WTC11 (cell line): Measurements from ENCODE around the gene PRKD1. TPM values are rescaled to one million over a fixed set of nuclear protein-coding genes. Genes with fewer than 3 reads are reported as not detected.

Source experiments
- ATAC-seq: fragments of 200-7000 bp; cut with Tn5 transposase; 2 replicates; pipeline ENCODE4 v1.10.0; 2021; ENCODE audit warnings: mild to moderate bottlenecking, moderate library complexity
- CTCF ChIA-PET: fragments of 300-600 bp; sonication (Branson Sonifier 250); formaldehyde crosslinking; loops from one replicate; lab custom pipeline; 2021; ENCODE audit warnings: antibody characterized with exemption; lab: Charles Lee
- POLR2A ChIA-PET: fragments of 350-600 bp; sonication (Branson Sonifier 250); formaldehyde crosslinking; loops from one replicate; lab custom pipeline; 2021; ENCODE audit warnings: antibody characterized with exemption; lab: Charles Lee
- DNase-seq: peaks from one replicate; pipeline ENCODE4 v3.0.0; 2021; ENCODE audit warnings: low spot score
- H3K27ac Mint-ChIP-seq: 2 replicates; pipeline ENCODE4 v1.8.0; 2021; ENCODE audit warnings: mixed read lengths
- H3K27me3 Mint-ChIP-seq: 2 replicates; pipeline ENCODE4 v1.8.0; 2021; ENCODE audit warnings: low read depth, mild to moderate bottlenecking, moderate library complexity, mixed read lengths
- H3K36me3 Mint-ChIP-seq: 2 replicates; pipeline ENCODE4 v1.8.0; 2021; ENCODE audit warnings: mixed read lengths
- H3K4me1 Mint-ChIP-seq: 2 replicates; pipeline ENCODE4 v1.8.0; 2022; ENCODE audit warnings: mixed read lengths
- H3K4me3 Mint-ChIP-seq: 2 replicates; pipeline ENCODE4 v1.8.0; 2021; ENCODE audit warnings: mild to moderate bottlenecking, moderate library complexity, mixed read lengths
- H3K9me3 Mint-ChIP-seq: 2 replicates; pipeline ENCODE4 v1.8.0; 2021; ENCODE audit warnings: mixed read lengths
- ARID4B ChIP-seq: sonication (generic); formaldehyde crosslinking; IDR thresholded peaks from 2 replicates; pipeline ENCODE4 v1.8.0; 2023; ENCODE audit warnings: missing genetic modification reagents, mild to moderate bottlenecking, borderline replicate concordance
- CREB1 ChIP-seq: sonication (generic); formaldehyde crosslinking; IDR thresholded peaks from 2 replicates; pipeline ENCODE4 v1.8.0; 2023; ENCODE audit warnings: mild to moderate bottlenecking, missing genetic modification reagents
- FOXP1 ChIP-seq: sonication (generic); formaldehyde crosslinking; IDR thresholded peaks from 2 replicates; pipeline ENCODE4 v1.8.0; 2022; ENCODE audit warnings: missing genetic modification reagents, mild to moderate bottlenecking, moderate library complexity, borderline replicate concordance
- HMGA2 ChIP-seq: fragments of 250-450 bp; sonication (Bioruptor Pico); IDR thresholded peaks from 2 replicates; pipeline ENCODE4 v1.4.0; 2021; ENCODE audit warnings: mild to moderate bottlenecking, moderate library complexity
- KAT7 ChIP-seq: sonication (generic); formaldehyde crosslinking; IDR thresholded peaks from 2 replicates; pipeline ENCODE4 v1.8.1; 2023; ENCODE audit warnings: missing genetic modification reagents, mild to moderate bottlenecking, borderline replicate concordance
- MAX ChIP-seq: sonication (generic); formaldehyde crosslinking; IDR thresholded peaks from 2 replicates; pipeline ENCODE4 v1.8.0; 2022; ENCODE audit warnings: mild to moderate bottlenecking, missing genetic modification reagents
- MXD4 ChIP-seq: fragments of 250-450 bp; sonication (Bioruptor Pico); IDR thresholded peaks from 2 replicates; pipeline ENCODE4 v1.8.0; 2021; ENCODE audit warnings: mild to moderate bottlenecking, moderate library complexity, borderline replicate concordance
- NFE2L1 ChIP-seq: sonication (generic); formaldehyde crosslinking; IDR thresholded peaks from 2 replicates; pipeline ENCODE4 v1.8.1; 2023; ENCODE audit warnings: missing genetic modification reagents
- NR3C1 ChIP-seq: sonication (generic); formaldehyde crosslinking; conservative IDR thresholded peaks from 2 replicates; pipeline ENCODE4 v1.8.1; 2023; ENCODE audit warnings: low read depth, mild to moderate bottlenecking, missing genetic modification reagents
- OVOL2 ChIP-seq: fragments of 250-450 bp; sonication (Bioruptor Pico); IDR thresholded peaks from 2 replicates; pipeline ENCODE4 v1.9.0; 2021; ENCODE audit warnings: mild to moderate bottlenecking, borderline replicate concordance
- SOX15 ChIP-seq: fragments of 250-450 bp; sonication (Bioruptor Pico); IDR thresholded peaks from 2 replicates; pipeline ENCODE4 v1.9.0; 2021; ENCODE audit warnings: mild to moderate bottlenecking
- TEAD4 ChIP-seq: sonication (generic); formaldehyde crosslinking; IDR thresholded peaks from 2 replicates; pipeline ENCODE4 v1.8.0; 2022; ENCODE audit warnings: mild to moderate bottlenecking, missing genetic modification reagents
- ZNF121 ChIP-seq: sonication (generic); formaldehyde crosslinking; IDR thresholded peaks from 2 replicates; pipeline ENCODE4 v1.8.0; 2023; ENCODE audit warnings: missing genetic modification reagents
- ZNF317 ChIP-seq: sonication (generic); formaldehyde crosslinking; IDR thresholded peaks from 2 replicates; pipeline ENCODE4 v1.8.1; 2023; ENCODE audit warnings: low read depth, mild to moderate bottlenecking, moderate library complexity, missing genetic modification reagents, borderline replicate concordance
- total RNA-seq: library from RNA; stranded (reverse); gene quantifications from 3 replicates; pipeline ENCODE4 v1.2.3, GENCODE V29; 2021
- TF ChIP-seq, protein P1 (sequence below): sonication (generic); formaldehyde crosslinking; conservative IDR thresholded peaks from 2 replicates; pipeline ENCODE4 v1.8.1; 2022; ENCODE audit warnings: mild to moderate bottlenecking, missing genetic modification reagents
- TF ChIP-seq, protein P2 (sequence below): fragments of 250-450 bp; sonication (Bioruptor Pico); IDR thresholded peaks from 2 replicates; pipeline ENCODE4 v1.9.0; 2021; ENCODE audit warnings: mild to moderate bottlenecking
- TF ChIP-seq, protein P3 (sequence below): fragments of 250-450 bp; sonication (Bioruptor Pico); conservative IDR thresholded peaks from 2 replicates; pipeline ENCODE4 v1.9.0; 2021; ENCODE audit warnings: mild to moderate bottlenecking

Gene PRKD1
- total RNA-seq, 1 experiment from 2014 or later = 7.6 TPM

DNA sequence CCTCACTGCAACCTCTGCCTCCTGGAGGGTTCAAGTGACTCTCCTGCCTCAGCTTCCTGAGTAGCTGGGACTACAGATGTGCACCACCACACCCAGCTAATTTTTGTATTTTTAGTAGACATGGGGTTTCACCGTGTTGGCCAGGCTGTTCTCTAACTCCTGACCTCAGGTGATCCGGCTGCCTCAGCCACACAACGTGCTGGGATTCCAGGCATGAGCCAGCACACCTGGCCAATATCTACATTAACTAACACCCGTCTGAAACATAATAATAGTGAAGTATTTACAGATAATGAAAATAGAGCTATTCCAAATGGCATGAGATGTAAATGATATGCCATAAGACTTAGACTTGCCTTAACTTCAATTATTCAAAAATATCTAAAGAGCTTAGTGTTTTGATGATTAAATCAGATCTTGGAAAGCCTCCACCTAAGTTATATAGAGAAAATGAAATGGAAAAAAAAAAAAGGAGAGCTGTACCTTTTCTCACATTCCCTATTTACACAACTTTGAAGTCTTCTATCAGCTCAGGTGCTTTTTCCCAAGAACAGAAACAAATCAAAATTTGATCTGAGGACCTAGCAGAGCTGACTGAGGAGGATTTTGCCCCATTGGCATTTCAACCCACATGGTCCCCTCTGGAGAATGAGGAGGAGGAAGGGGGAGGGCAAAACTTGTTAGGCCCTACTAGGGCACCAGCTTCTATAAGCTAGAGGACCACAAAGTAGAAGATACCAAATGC, 309.2 kb downstream of the PRKD1 start:
- DNase-seq = no peak
- POLR2A ChIA-PET = interaction anchor here (0.6 to 0.7 kb wide), 2 partner anchors 56 to 57 kb away, joined by 3 read pairs; no protein-coding TSS in a partner anchor
- CTCF ChIA-PET = no interaction called here
- Mint-ChIP-seq H3K4me1 (peaks cover 6% of the 10 kb centered on the region), H3K36me3 (peaks cover 11% of the 10 kb centered on the region), H3K9me3 (peaks cover 13% of the 10 kb centered on the region), H3K4me3 (no peak overlapping the region), H3K27me3 (no peaks in the 10 kb centered on the region), H3K27ac (no peak overlapping the region)
- ATAC-seq = no peak
- TF ChIP-seq ZNF317 (CRISPR knock-in tag) (no peak), SOX15 (CRISPR knock-in tag) (no peak), TEAD4 (CRISPR knock-in tag) (no peak), OVOL2 (CRISPR knock-in tag) (no peak), ARID4B (no peak), FOXP1 (CRISPR knock-in tag) (no peak)
- TF ChIP-seq, protein P1, sequence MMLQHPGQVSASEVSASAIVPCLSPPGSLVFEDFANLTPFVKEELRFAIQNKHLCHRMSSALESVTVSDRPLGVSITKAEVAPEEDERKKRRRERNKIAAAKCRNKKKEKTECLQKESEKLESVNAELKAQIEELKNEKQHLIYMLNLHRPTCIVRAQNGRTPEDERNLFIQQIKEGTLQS (CRISPR knock-in tag) = no peak

- no peak for TF ChIP-seq CREB1 (CRISPR knock-in tag)
- TF ChIP-seq OVOL2 (CRISPR knock-in tag) = no peak
- no peak for TF ChIP-seq KAT7
- no peak for TF ChIP-seq ZNF121
- TF ChIP-seq, protein P1 (CRISPR knock-in tag) = no peak
- TF ChIP-seq, protein P2, sequence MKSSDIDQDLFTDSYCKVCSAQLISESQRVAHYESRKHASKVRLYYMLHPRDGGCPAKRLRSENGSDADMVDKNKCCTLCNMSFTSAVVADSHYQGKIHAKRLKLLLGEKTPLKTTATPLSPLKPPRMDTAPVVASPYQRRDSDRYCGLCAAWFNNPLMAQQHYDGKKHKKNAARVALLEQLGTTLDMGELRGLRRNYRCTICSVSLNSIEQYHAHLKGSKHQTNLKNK = no peak
- TF ChIP-seq MAX (CRISPR knock-in tag) = no peak
- TF ChIP-seq, protein P3, sequence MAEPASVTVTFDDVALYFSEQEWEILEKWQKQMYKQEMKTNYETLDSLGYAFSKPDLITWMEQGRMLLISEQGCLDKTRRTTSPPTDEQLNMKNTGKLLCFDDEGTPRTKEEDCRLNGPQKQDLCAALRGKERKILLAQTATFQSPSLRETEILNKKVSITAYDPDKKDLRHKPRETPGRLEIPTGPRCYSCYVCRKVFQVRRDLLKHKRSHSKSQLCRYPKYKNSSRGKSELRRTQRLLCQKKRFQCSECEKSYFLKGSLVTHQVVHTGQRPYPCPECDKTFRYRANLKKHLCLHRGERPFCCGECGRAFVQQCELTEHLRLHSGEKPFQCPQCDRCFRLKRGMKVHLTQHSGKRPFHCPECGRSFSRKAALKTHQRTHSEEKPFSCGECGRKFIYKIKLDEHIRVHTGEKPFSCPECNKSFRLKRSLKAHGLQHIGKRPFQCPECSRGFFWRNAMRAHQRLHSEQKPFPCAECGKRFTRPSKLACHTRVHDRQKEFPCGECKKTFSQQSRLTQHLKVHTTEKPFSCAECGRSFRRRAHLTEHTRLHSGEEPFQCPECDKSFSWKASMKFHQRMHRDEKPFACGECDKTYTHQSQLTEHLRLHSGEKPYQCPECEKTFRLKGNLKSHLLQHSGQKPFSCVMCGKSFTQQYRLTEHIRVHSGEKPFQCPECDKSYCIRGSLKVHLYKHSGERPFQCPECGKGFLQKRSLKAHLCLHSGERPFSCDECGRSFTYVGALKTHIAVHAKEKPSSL = no peak
- TF ChIP-seq NR3C1 = no peak
- TF ChIP-seq NFE2L1 (CRISPR knock-in tag) = no peak
- no peak for TF ChIP-seq ARID4B
- no peak for TF ChIP-seq HMGA2 (CRISPR knock-in tag)
- no peak for TF ChIP-seq MXD4 (CRISPR knock-in tag)
- no peak overlapping the region for H3K27ac Mint-ChIP-seq
- no peak for DNase-seq
- no peaks in the 10 kb centered on the region for H3K27me3 Mint-ChIP-seq
- H3K4me1 Mint-ChIP-seq = peaks cover 7% of the 10 kb centered on the region
- ChIA-PET CTCF (no interaction called here), POLR2A (interaction anchor here (0.7 kb wide), 1 partner anchor 20 kb away, joined by 3 read pairs; no protein-coding TSS in a partner anchor)
- ATAC-seq = no peak
- H3K36me3 Mint-ChIP-seq = peaks cover 11% of the 10 kb centered on the region
- no peak overlapping the region for H3K4me3 Mint-ChIP-seq
- peaks cover 13% of the 10 kb centered on the region for H3K9me3 Mint-ChIP-seq
Measured at GRCh38 chr14:29616922-29617321, 310.7 kb downstream of the PRKD1 start.
